IPS-11a (cell line): ENCODE results near the gene OR6B3.
"Not testable (repeated sequence)": the region's sequence is repeated elsewhere in the genome, so short reads cannot be mapped to it uniquely, and the experiment has no call there.

ENCODE experiments used
- H3K4me3 ChIP-seq: one replicate; pipeline ENCODE4 v1.5.1; 2013; ENCODE audit warnings: low read depth, low read length, control low read depth

OR6B3 gene

GRCh38 chr2:240044096-240044495 lies 9.2 kb downstream of the OR6B3 start:
- not testable (repeated sequence) for H3K4me3 ChIP-seq

GRCh38 chr2:240043279-240043989 lies 9.9 kb downstream of the OR6B3 start:
- H3K4me3 ChIP-seq = no peak overlapping the region

GRCh38 chr2:240042740-240043139 lies 10.6 kb downstream of the OR6B3 start:
- no peak overlapping the region for H3K4me3 ChIP-seq

GRCh38 chr2:240041363-240041762 lies 12.0 kb downstream of the OR6B3 start:
- H3K4me3 ChIP-seq = no peak overlapping the region

- H3K4me3 ChIP-seq = no peak overlapping the region
Measured at GRCh38 chr2:240037358-240037757, 16.0 kb downstream of the OR6B3 start.

- H3K4me3 ChIP-seq = no peak overlapping the region
Measured at GRCh38 chr2:240033330-240033678, 20.0 kb downstream of the OR6B3 start.

- H3K4me3 ChIP-seq = no peak overlapping the region
Measured at GRCh38 chr2:240032406-240033329, 20.7 kb downstream of the OR6B3 start.

GRCh38 chr2:240030379-240031094 lies 22.8 kb downstream of the OR6B3 start, which contains the start of gene OR6B2:
Gene OR6B2, minus strand, starts transcription at chr2:240030429. Its CDS starts 0 bp downstream, at chr2:240030429.
- H3K4me3 ChIP-seq = no peak within 1 kb of the TSS

- H3K4me3 ChIP-seq = peak overlapping the region; percentile 84
Measured at GRCh38 chr2:240024766-240025165, 28.6 kb downstream of the OR6B3 start.

- no peak overlapping the region for H3K4me3 ChIP-seq
Measured at GRCh38 chr2:240023792-240024191, 29.5 kb downstream of the OR6B3 start.

- H3K4me3 ChIP-seq = no peak overlapping the region
Measured at GRCh38 chr2:240021488-240022104, 31.7 kb downstream of the OR6B3 start.

GRCh38 chr2:240018071-240018750 lies 35.1 kb downstream of the OR6B3 start:
- no peak overlapping the region for H3K4me3 ChIP-seq

GRCh38 chr2:240014327-240014726 lies 39.0 kb downstream of the OR6B3 start:
- H3K4me3 ChIP-seq = no peak overlapping the region

GRCh38 chr2:240013343-240013742 lies 40.0 kb downstream of the OR6B3 start:
- no peak overlapping the region for H3K4me3 ChIP-seq

- H3K4me3 ChIP-seq = no peak overlapping the region
Measured at GRCh38 chr2:240002983-240003382, 50.3 kb downstream of the OR6B3 start.

- no peak overlapping the region for H3K4me3 ChIP-seq
Measured at GRCh38 chr2:240000671-240001070, 52.6 kb downstream of the OR6B3 start.

- H3K4me3 ChIP-seq = no peak overlapping the region
Measured at GRCh38 chr2:239997686-239998409, 55.5 kb downstream of the OR6B3 start.
